ENCODE results near the gene FLYWCH1. TPM values are rescaled to one million over a fixed set of nuclear protein-coding genes. Genes with fewer than 3 reads are reported as not detected.

The FLYWCH1 gene
- total and polyA plus RNA-seq, 2 of the 8 experiments (the other 6 are each of a cell fraction or from before 2014, with no cell fraction given) = 12.4 to 23.5 TPM

GRCh38 chr16:2939968-2940367 lies 28.2 kb downstream of the FLYWCH1 start:
- Histone ChIP-seq H3K36me3 (ENCODE audit: control insufficient read depth in 2 of 4, insufficient read depth in 4 of 4, low read length in 3 of 4) (peaks cover 0 to 11% (median 5%) of the 10 kb centered on the region in 4 experiments; a peak in 4 of 8 replicates), H3K79me1 (ENCODE audit: low read depth, low read length) (no peaks in the 10 kb centered on the region; the same call in 1 of the 2 replicates), H2AFZ (ENCODE audit: low read length) (no peak overlapping the region), H3K4me3 (ENCODE audit: extremely low read depth in 1 of 4, insufficient read depth in 2 of 4, low read depth in 3 of 4, low read length in 4 of 4) (no peak overlapping the region), H3K56ac (replicated peaks; ENCODE audit: insufficient read length, low read depth, low read length) (no peak overlapping the region), H3K18ac (ENCODE audit: extremely low read depth, low read length) (no peak overlapping the region), H3K4me2 (ENCODE audit: insufficient read depth in 1 of 2, low read depth in 2 of 2, low read length in 2 of 2) (no peak overlapping the region), H3K14ac (ENCODE audit: insufficient read length) (no peak overlapping the region), H2BK120ac (replicated peaks; ENCODE audit: low read depth, low read length) (no peak overlapping the region), H4K8ac (ENCODE audit: extremely low read depth, insufficient read depth, low read length) (no peak overlapping the region), H3K9ac (replicated peaks in 1 of 4; ENCODE audit: extremely low read depth in 1 of 4, low read depth in 3 of 4, low read length in 3 of 4) (no peak overlapping the region), H3K4me1 (replicated peaks in 1 of 4; ENCODE audit: control insufficient read depth in 3 of 4, insufficient read depth in 4 of 4, low read length in 3 of 4) (no peaks in the 10 kb centered on the region; a peak in 1 of 7 replicates), H3K27me3 (replicated peaks in 1 of 4; ENCODE audit: control insufficient read depth in 3 of 4, extremely low read depth in 1 of 4, insufficient read depth in 3 of 4, low read length in 3 of 4) (no peaks in the 10 kb centered on the region), H4K5ac (ENCODE audit: insufficient read length, low read depth, low read length) (no peak overlapping the region), H2BK5ac (ENCODE audit: low read depth, low read length) (no peak overlapping the region), H2BK15ac (ENCODE audit: low read length) (no peak overlapping the region), H3K23me2 (ENCODE audit: low read depth, low read length) (no peaks in the 10 kb centered on the region), H3K23ac (ENCODE audit: insufficient read length) (no peak overlapping the region), H4K20me1 (replicated peaks in 1 of 2; ENCODE audit: control insufficient read depth in 1 of 2, insufficient read depth in 2 of 2, low read length in 2 of 2) (no peaks in the 10 kb centered on the region), H2BK20ac (ENCODE audit: low read length) (no peak overlapping the region), H3K79me2 (ENCODE audit: control insufficient read depth in 1 of 2, insufficient read depth in 2 of 2, low read length in 2 of 2) (no peaks in the 10 kb centered on the region), H4K91ac (replicated peaks; ENCODE audit: insufficient read length, low read length) (no peak overlapping the region), H2BK12ac (ENCODE audit: low read depth, low read length) (no peak overlapping the region), H3K9me3 (ENCODE audit: insufficient read depth in 2 of 2, low read depth in 1 of 2, low read length in 1 of 2) (no peaks in the 10 kb centered on the region), H3K4ac (replicated peaks; ENCODE audit: insufficient read length, low read depth, low read length) (no peak overlapping the region), H2AK5ac (ENCODE audit: low read depth, low read length) (no peak overlapping the region), H3K27ac (ENCODE audit: low read depth, low read length) (no peak overlapping the region)
- 92% methylated on average over 2 of the region's 2 CpGs; no CpG with 5 or more reads in 1 of the 2 experiments for WGBS, 2 experiments (ENCODE audit: extremely low coverage in 1 of 2, insufficient coverage in 1 of 2, insufficient read length in 1 of 2, insufficient replicate concordance in 2 of 2, low coverage in 1 of 2, low lambda C conversion rate in 2 of 2, missing lambda C conversion rate in 1 of 2)
- no peak for FAIRE-seq
- POLR2A ChIA-PET (ENCODE audit: partially characterized antibody) = interaction anchor here (1.2 to 1.5 kb wide), 2 partner anchors 9 to 11 kb away, joined by 4 read pairs; no protein-coding TSS in a partner anchor
- no peak for DNase-seq (ENCODE audit: low read depth in 1 of 2, low spot score in 2 of 2)
- TF ChIP-seq RFX5 (IDR thresholded peaks at IDR 0.05; ENCODE audit: borderline replicate concordance, low read depth, low read length) (no peak), NRF1 (IDR thresholded peaks at IDR 0.05; ENCODE audit: low read depth, low read length) (no peak), POLR2A (IDR thresholded peaks at IDR 0.05; ENCODE audit: control extremely low read depth in 1 of 2, low read depth in 2 of 2, low read length in 2 of 2) (no peak), RAD21 (IDR thresholded peaks at IDR 0.05 in 1 of 2, conservative IDR thresholded peaks at IDR 0.05 in 1 of 2; ENCODE audit: low read depth in 2 of 2, low read length in 2 of 2) (no peak), BCL11A (IDR thresholded peaks at IDR 0.05; ENCODE audit: low read depth in 2 of 2, low read length in 2 of 2) (no peak)
- CTCF ChIA-PET (ENCODE audit: partially characterized antibody) = interaction anchor here (0.8 to 6.0 kb wide), 6 partner anchors 13 to 101 kb away, joined by 3 to 28 read pairs (median 7); partner anchors contain the start of gene KREMEN2

All from H1 (cell line).